GM06990 (cell line): ENCODE data around the gene SCO1.

Source experiments
- DNase-seq: peaks from one replicate; pipeline ENCODE4 v3.0.0-alpha.2; 2011; ENCODE audit not compliant: insufficient read length; ENCODE audit errors: extremely low read depth
- H3K27me3 ChIP-seq: replicated peaks from 2 replicates; pipeline ENCODE4 v1.6.0; 2011; ENCODE audit warnings: low read length; ENCODE audit not compliant: control insufficient read depth, insufficient read depth
- H3K36me3 ChIP-seq: 2 replicates; pipeline ENCODE4 v1.5.1; 2011; ENCODE audit warnings: low read length; ENCODE audit not compliant: control insufficient read depth, insufficient read depth
- H3K4me3 ChIP-seq: replicated peaks from 2 replicates; pipeline ENCODE4 v1.5.1; 2011; ENCODE audit warnings: low read depth, mild to moderate bottlenecking, control low read depth, low read length
- CTCF ChIP-seq: IDR thresholded peaks from 2 replicates; pipeline ENCODE4 v1.5.1; 2011; ENCODE audit warnings: low read length, control low read depth, mild to moderate bottlenecking, inconsistent platforms; ENCODE audit not compliant: insufficient read depth, poor library complexity, severe bottlenecking

The SCO1 gene

GRCh38 chr17:10741416-10742135 is 44.2 kb upstream of the SCO1 start:
- no peak for DNase-seq
- no peak for TF ChIP-seq CTCF
- Histone ChIP-seq H3K4me3 (no peak overlapping the region), H3K36me3 (no peaks in the 10 kb centered on the region), H3K27me3 (no peaks in the 10 kb centered on the region; the same call in none of the 2 replicates)

DNA sequence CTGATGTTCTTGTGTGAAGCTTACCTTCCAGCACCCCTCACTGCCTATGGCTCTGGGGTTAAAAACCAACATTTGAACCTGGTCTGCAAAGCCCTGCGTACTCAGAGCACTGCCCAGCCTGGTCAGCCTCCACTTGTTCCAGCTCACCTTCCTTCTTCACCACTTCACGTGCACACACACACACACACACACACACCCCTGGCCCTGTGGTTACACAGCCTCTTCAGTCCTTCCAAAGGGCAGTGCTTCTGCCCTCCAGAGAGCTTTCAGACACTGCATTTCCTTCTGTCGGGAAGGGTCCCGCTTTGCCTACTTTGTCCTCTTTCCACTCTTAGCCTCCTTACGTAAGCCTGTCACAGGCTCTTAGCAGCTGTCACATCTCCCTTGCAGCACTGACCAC is 42.1 kb upstream of the SCO1 start:
- Histone ChIP-seq H3K4me3 (no peak overlapping the region), H3K27me3 (no peaks in the 10 kb centered on the region; the same call in none of the 2 replicates), H3K36me3 (no peaks in the 10 kb centered on the region)
- TF ChIP-seq CTCF = no peak
- no peak for DNase-seq

GRCh38 chr17:10738521-10739258 is 41.4 kb upstream of the SCO1 start:
- Histone ChIP-seq H3K4me3 (no peak overlapping the region), H3K36me3 (no peaks in the 10 kb centered on the region), H3K27me3 (no peaks in the 10 kb centered on the region; the same call in none of the 2 replicates)
- no peak for DNase-seq
- no peak for TF ChIP-seq CTCF

DNA sequence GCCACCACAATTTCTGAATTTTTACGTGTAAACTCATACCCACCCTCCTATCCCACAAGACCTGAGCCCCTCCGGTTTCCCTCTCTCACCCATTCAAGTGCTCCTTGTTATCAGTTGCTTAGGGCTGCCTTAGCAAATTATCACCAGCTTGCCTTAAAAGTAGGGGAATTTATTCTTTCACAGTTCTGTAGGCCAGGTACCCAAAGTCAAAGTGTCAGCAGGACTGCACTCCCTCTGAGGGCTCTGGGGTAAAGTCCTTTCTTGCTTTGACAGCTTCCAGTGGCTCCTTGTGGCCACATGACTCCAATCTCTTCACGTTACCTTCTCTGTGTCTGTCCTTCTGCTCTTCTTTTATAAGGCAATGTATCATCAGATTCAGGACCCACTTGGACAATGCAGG is 40.4 kb upstream of the SCO1 start:
- no peak for TF ChIP-seq CTCF
- Histone ChIP-seq H3K4me3 (no peak overlapping the region), H3K27me3 (no peaks in the 10 kb centered on the region; the same call in none of the 2 replicates), H3K36me3 (no peaks in the 10 kb centered on the region)
- no peak for DNase-seq

DNA sequence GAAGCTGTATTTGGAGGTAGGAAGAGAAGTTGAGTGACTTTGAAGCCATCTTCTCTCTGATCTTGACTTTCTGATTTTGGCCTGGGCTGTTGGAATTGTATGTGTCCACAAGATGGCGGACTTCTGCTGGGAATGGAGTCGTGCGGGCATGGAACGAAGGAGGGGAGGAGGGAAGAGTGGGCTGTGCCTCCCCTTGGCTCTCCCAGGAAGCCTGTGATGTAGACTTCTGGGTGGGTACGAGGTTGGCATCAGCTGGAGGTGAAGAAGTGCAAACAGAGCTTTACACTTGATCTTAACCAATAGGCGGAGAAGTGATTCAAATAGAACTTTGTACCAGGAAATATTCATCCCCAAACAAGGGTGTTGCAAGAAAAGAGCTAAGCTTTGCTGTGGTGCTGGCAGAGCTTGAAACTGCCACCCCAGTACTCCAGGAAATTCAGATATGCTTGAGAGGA is 39.9 kb upstream of the SCO1 start:
- TF ChIP-seq CTCF = peak; percentile 80
- no peak for DNase-seq
- Histone ChIP-seq H3K36me3 (no peaks in the 10 kb centered on the region), H3K27me3 (no peaks in the 10 kb centered on the region; the same call in none of the 2 replicates), H3K4me3 (no peak overlapping the region)
